GM12891 (cell line): Measurements from ENCODE around the gene PCDHGA1.
"Not testable (repeated sequence)": the region's sequence is repeated elsewhere in the genome, so short reads cannot be mapped to it uniquely, and the experiment has no call there.

Source experiments
- DNase-seq: peaks from one replicate; pipeline ENCODE4 v3.0.0; 2011; ENCODE audit warnings: low spot score; ENCODE audit not compliant: insufficient read length
- FAIRE-seq: peaks from 2 replicates; lab custom pipeline; 2011; peaks lifted over from hg19 to GRCh38; lab: Jason Lieb, UNC
- PAX5 ChIP-seq: IDR thresholded peaks from 2 replicates; pipeline ENCODE4 v1.6.1; 2011; ENCODE audit warnings: low read length, moderate library complexity, mild to moderate bottlenecking; ENCODE audit not compliant: insufficient read depth, severe bottlenecking
- POLR2A ChIP-seq: IDR thresholded peaks from 2 replicates; pipeline ENCODE4 v1.6.1; 2011; ENCODE audit warnings: low read depth, low read length, control low read depth
- POLR2AphosphoS5 ChIP-seq: IDR thresholded peaks from 2 replicates; pipeline ENCODE4 v1.6.1; 2011; ENCODE audit warnings: low read depth, low read length, control low read depth
- POU2F2 ChIP-seq: IDR thresholded peaks from 2 replicates; pipeline ENCODE4 v1.6.1; 2011; ENCODE audit warnings: low read depth, mild to moderate bottlenecking, control low read depth, low read length, moderate library complexity
- SPI1 ChIP-seq: IDR thresholded peaks from 2 replicates; pipeline ENCODE4 v1.6.1; 2011; ENCODE audit warnings: low read depth, low read length, control low read depth
- TAF1 ChIP-seq: IDR thresholded peaks from 2 replicates; pipeline ENCODE4 v1.6.1; 2011; ENCODE audit warnings: low read depth, low read length, control low read depth

Gene PCDHGA1

DNA sequence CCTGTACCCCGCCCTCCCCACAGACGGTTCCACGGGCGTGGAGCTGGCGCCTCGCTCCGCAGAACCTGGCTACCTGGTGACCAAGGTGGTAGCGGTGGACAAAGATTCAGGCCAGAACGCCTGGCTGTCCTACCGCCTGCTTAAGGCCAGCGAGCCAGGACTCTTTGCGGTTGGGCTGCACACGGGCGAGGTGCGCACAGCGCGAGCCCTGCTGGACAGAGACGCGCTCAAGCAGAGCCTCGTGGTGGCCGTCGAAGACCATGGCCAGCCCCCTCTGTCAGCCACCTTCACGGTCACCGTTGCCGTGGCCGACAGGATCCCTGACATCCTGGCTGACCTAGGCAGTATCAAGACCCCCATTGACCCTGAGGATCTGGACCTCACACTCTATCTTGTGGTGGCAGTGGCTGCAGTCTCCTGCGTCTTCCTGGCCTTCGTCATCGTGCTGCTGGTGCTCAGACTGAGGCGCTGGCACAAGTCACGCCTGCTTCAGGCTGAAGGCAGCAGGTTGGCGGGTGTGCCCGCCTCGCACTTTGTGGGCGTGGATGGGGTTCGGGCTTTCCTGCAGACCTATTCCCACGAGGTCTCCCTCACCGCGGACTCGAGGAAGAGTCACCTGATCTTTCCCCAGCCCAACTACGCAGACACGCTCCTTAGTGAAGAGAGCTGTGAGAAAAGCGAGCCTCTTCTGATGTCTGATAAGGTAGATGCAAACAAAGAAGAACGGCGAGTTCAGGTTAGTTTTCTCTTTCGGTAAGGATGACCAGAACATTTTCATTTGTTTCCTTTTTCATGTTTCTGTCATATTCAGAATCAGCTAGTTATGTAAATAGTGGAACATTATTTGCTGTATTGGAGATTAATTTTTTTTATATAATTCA is 35.9 kb downstream of the PCDHGA1 start:
- no peak for FAIRE-seq
- TF ChIP-seq SPI1 (no peak), POLR2A (no peak), POLR2AphosphoS5 (no peak), PAX5 (no peak), TAF1 (no peak), POU2F2 (no peak)

DNA sequence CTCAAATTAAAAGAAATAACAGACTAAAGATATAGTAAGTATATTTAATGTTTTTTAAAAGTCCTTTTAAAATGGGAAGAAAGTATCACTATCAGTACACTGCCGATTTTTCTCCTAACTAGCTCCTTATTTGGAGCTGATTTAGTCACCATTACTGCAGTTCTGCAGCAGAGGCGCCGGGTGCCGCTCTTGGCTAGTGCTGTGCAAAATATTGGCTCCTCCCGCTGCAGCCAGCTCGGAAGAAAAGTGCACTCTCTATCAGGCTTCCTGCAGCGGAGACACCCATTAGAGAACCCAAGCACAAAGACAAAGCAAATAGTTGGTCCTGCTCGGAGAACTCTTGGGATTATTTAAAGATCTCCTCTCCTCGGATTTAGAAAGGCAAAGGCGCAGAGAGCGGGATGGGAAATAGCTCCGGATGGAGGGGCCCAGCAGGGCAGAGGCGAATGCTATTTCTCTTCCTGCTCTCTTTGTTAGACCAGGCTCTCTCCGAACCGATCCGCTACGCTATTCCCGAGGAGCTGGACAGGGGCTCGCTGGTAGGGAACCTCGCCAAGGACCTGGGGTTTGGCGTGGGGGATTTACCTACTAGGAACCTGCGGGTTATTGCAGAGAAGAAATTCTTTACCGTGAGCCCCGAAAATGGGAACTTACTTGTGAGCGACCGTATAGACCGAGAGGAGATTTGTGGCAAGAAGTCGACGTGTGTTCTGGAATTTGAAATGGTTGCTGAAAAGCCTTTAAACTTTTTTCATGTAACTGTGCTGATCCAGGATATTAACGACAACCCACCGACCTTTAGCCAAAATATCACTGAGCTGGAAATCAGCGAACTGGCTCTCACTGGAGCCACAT is 39.9 kb downstream of the PCDHGA1 start, which contains the start of gene PCDHGB3:
TSS of gene PCDHGB3 (plus strand) at position 249 of the 855 bp plus-strand sequence. CDS start at position 402, 153 bp downstream.
- TF ChIP-seq POLR2AphosphoS5, result no peak
- TF ChIP-seq TAF1, result no peak
- TF ChIP-seq POU2F2, result no peak
- TF ChIP-seq PAX5, result no peak
- no peak for TF ChIP-seq SPI1
- no peak for TF ChIP-seq POLR2A
- DNase-seq (peak; percentile 43), FAIRE-seq (peak; percentile 5)

More for the DNA sequence above, 35.9 kb downstream of the PCDHGA1 start:
- DNase-seq, result no peak

DNA sequence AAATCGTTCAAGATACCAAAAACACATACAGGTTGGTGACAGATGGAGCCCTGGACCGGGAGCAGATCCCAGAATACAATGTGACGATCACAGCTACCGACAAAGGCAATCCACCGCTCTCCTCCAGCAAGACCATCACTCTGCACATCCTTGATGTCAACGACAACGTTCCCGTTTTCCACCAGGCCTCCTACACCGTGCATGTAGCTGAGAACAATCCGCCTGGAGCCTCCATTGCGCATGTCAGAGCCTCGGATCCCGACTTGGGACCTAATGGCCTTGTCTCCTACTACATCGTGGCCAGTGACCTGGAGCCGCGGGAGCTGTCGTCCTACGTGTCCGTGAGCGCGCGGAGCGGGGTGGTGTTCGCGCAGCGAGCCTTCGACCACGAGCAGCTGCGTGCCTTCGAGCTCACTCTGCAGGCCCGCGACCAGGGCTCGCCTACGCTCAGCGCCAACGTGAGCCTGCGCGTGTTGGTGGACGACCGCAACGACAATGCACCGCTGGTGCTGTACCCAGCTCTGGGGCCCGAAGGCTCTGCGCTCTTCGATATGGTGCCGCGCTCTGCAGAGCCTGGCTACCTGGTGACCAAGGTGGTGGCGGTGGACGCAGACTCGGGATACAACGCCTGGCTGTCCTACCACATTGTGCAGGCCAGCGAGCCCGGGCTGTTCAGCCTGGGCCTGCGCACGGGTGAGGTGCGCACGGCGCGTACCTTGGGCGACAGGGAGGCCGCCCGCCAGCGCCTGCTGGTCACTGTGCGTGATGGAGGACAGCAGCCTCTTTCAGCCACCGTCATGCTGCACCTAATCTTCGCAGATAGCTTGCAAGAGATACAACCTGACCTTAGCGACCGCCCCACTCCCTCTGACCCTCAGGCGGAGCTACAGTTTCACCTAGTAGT is 41.5 kb downstream of the PCDHGA1 start:
- no peak for FAIRE-seq
- TF ChIP-seq TAF1 (no peak), POLR2AphosphoS5 (no peak), POLR2A (no peak), PAX5 (no peak), SPI1 (no peak), POU2F2 (no peak)
- DNase-seq, result no peak

DNA sequence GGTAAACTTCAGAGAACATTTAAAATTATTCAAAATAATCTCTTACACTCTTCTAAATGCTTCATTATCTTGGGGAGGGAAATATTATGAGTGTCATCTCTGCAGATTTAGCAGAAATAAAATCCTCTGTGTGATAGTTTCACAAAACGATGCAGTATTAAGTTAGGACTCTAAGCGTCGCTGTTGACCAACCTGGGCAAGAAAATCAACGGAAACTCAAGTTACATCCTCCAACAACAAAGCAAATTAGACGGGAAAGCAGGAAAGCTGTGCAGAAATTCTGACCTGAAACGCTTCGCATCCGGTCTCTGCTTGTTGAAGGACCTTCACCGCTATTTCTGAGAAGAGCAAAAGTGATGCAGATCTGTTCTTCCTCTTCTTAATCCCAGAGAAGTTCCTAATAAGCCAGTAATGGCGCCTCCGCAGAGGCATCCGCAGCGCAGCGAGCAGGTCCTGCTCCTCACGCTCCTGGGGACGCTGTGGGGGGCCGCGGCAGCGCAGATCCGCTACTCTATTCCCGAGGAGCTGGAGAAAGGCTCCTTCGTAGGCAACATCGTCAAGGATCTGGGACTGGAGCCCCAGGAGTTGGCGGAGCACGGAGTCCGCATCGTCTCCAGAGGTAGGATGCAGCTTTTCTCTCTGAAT is 43.5 kb downstream of the PCDHGA1 start, which contains the start of gene PCDHGA6:
TSS of gene PCDHGA6 (plus strand) at position 219 of the 645 bp plus-strand sequence. CDS start at position 412, 193 bp downstream.
- no peak for FAIRE-seq
- DNase-seq, result no peak
- TF ChIP-seq POLR2A (no peak), POU2F2 (no peak)

DNA sequence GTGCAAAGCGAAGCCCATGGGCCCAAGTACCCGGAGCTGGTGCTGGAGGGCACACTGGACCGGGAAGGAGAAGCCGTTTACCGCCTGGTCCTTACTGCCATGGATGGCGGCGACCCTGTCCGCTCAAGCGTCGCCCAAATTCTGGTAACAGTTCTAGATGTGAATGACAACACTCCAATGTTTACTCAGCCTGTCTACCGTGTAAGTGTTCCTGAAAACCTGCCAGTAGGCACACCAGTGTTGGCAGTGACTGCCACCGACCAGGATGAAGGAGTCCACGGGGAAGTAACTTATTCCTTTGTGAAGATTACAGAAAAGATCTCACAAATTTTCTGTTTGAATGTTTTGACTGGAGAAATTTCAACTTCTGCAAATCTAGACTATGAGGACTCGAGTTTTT is 44.3 kb downstream of the PCDHGA1 start:
- TF ChIP-seq TAF1, result no peak
- TF ChIP-seq POLR2AphosphoS5, result no peak
- TF ChIP-seq POU2F2, result no peak
- no peak for TF ChIP-seq SPI1
- TF ChIP-seq POLR2A, result no peak
- no peak for TF ChIP-seq PAX5
- DNase-seq (no peak), FAIRE-seq (no peak)

DNA sequence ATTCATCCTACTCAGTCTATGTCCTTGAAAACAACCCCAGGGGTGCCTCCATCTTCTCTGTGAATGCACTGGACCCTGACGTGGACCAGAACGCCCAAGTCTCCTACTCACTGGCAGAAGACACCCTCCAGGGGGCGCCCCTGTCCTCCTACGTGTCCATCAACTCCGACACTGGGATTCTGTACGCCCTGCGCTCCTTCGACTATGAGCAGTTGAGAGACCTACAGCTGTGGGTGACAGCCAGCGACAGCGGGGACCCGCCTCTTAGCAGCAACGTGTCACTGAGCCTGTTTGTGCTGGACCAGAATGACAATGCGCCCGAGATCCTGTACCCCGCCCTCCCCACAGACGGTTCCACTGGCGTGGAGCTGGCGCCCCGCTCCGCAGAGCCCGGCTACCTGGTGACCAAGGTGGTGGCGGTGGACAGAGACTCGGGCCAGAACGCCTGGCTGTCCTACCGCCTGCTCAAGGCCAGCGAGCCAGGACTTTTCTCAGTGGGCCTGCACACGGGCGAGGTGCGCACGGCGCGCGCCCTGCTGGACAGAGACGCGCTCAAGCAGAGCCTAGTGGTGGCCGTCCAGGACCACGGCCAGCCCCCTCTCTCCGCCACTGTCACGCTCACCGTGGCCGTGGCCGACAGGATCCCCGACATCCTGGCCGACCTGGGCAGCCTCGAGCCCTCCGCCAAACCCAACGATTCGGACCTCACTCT is 45.3 kb downstream of the PCDHGA1 start:
- not testable (repeated sequence) for DNase-seq, FAIRE-seq

DNA sequence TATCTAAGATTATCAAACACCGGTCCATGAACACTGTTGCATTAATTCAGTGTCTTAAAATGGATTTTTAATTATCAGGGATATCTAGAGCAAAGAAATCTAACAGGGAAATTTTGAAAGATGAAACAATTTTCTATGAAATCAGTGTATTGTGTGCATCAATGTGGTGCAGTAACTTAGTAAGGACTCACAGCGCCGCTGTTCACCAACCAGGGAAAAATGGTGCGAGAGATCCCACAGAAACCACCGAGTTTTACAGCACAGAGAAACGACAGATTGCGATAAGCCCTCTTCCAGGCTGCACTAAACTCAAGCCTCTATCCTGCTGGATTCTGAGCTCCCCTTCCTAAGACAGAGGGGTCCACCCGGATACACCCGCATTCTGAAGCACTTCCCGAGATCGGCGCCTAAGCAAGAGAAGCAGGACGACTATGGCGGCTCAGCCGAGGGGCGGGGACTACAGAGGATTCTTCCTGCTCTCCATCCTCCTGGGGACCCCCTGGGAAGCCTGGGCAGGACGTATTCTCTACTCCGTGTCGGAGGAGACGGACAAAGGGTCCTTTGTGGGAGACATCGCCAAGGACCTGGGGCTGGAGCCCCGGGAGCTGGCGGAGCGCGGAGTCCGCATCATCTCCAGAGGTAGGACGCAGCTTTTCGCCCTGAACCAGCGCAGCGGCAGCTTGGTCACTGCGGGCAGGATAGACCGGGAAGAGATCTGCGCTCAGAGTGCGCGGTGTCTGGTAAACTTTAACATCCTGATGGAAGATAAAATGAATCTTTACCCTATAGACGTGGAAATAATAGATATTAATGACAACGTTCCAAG is 52.4 kb downstream of the PCDHGA1 start, which contains the start of gene PCDHGA7:
TSS of gene PCDHGA7 (plus strand) at position 274 of the 826 bp plus-strand sequence. CDS start at position 432, 158 bp downstream.
- TF ChIP-seq TAF1, result no peak
- no peak for TF ChIP-seq POU2F2
- no peak for TF ChIP-seq POLR2A
- TF ChIP-seq PAX5, result no peak
- no peak for TF ChIP-seq SPI1
- TF ChIP-seq POLR2AphosphoS5, result no peak
- FAIRE-seq (no peak), DNase-seq (no peak)
